DOHH2 (cell line): Measurements from ENCODE around the gene LRRTM4.

Experiments
- H3F3A ChIP-seq: fragments of 200-600 bp; sonication (generic), shearing (Covaris generic); 2 replicates; pipeline ENCODE4 v1.6.0; 2016; ENCODE audit warnings: antibody characterized with exemption, mild to moderate bottlenecking; ENCODE audit not compliant: control insufficient read depth, insufficient read depth
- H3K27ac ChIP-seq: fragments of 200-600 bp; sonication (generic); 2 replicates; pipeline ENCODE4 v1.5.1; 2014; ENCODE audit warnings: low read depth, mild to moderate bottlenecking, low read length, moderate library complexity
- H3K27me3 ChIP-seq: fragments of 200-600 bp; sonication (generic); 2 replicates; pipeline ENCODE4 v1.6.1; 2014; ENCODE audit warnings: mild to moderate bottlenecking, low read length, mixed read lengths; ENCODE audit not compliant: control insufficient read depth
- H3K36me3 ChIP-seq: fragments of 200-600 bp; sonication (generic); 2 replicates; pipeline ENCODE4 v1.6.1; 2014; ENCODE audit warnings: mild to moderate bottlenecking, low read length, moderate library complexity, mixed read lengths; ENCODE audit not compliant: control insufficient read depth
- H3K4me1 ChIP-seq: fragments of 200-600 bp; sonication (generic); 2 replicates; pipeline ENCODE4 v1.6.1; 2014; ENCODE audit warnings: mild to moderate bottlenecking, low read length, mixed read lengths; ENCODE audit not compliant: control insufficient read depth
- H3K4me2 ChIP-seq: fragments of 200-600 bp; sonication (generic); 2 replicates; pipeline ENCODE4 v1.6.0; 2014; ENCODE audit warnings: mild to moderate bottlenecking, low read length, moderate library complexity
- H3K4me3 ChIP-seq: fragments of 200-600 bp; sonication (generic); 2 replicates; pipeline ENCODE4 v1.5.1; 2014; ENCODE audit warnings: mild to moderate bottlenecking, low read length, mixed read lengths
- H3K79me2 ChIP-seq: fragments of 200-600 bp; sonication (generic); 2 replicates; pipeline ENCODE4 v1.6.1; 2014; ENCODE audit warnings: mild to moderate bottlenecking, low read length, mixed read lengths; ENCODE audit not compliant: control insufficient read depth
- H3K9me2 ChIP-seq: fragments of 200-600 bp; sonication (generic); replicated peaks from 2 replicates; pipeline ENCODE4 v1.6.1; 2014; ENCODE audit warnings: mild to moderate bottlenecking, low read length, mixed read lengths; ENCODE audit not compliant: control insufficient read depth
- H3K9me3 ChIP-seq: fragments of 200-600 bp; sonication (generic); 2 replicates; pipeline ENCODE4 v1.6.1; 2014; ENCODE audit warnings: antibody characterized with exemption, low read length, mixed read lengths; ENCODE audit not compliant: control insufficient read depth, insufficient read depth
- H4K20me1 ChIP-seq: fragments of 200-600 bp; sonication (generic); 2 replicates; pipeline ENCODE4 v1.6.0; 2014; ENCODE audit warnings: low read depth, mild to moderate bottlenecking, antibody characterized with exemption, low read length, moderate library complexity; ENCODE audit not compliant: control insufficient read depth, insufficient read depth
- EZH2phosphoT487 ChIP-seq: fragments of 200-600 bp; sonication (generic); IDR thresholded peaks from 2 replicates; pipeline ENCODE4 v1.6.1; 2017; ENCODE audit warnings: borderline replicate concordance, mild to moderate bottlenecking, antibody characterized with exemption, low read length, moderate library complexity, mixed read lengths
- TF ChIP-seq, protein P1 (sequence below): fragments of 200-600 bp; sonication (generic); IDR thresholded peaks from one replicate; pipeline ENCODE4 v1.5.1; 2014; ENCODE audit warnings: antibody characterized with exemption, mild to moderate bottlenecking, low read depth, low read length; ENCODE audit not compliant: poor library complexity, severe bottlenecking

The LRRTM4 gene

GRCh38 chr2:77013457-77013856 is 508.7 kb downstream of the LRRTM4 start:
- Histone ChIP-seq H3K4me1 (peaks cover 32% of the 10 kb centered on the region), H3K4me3 (no peak overlapping the region), H3K79me2 (no peaks in the 10 kb centered on the region), H3K27me3 (no peaks in the 10 kb centered on the region), H3K9me3 (no peaks in the 10 kb centered on the region; the same call in 1 of the 2 replicates), H3K4me2 (no peak overlapping the region), H3F3A (peaks cover 4% of the 10 kb centered on the region; the same call in 1 of the 2 replicates), H3K9me2 (no peaks in the 10 kb centered on the region), H4K20me1 (no peaks in the 10 kb centered on the region), H3K27ac (no peak overlapping the region), H3K36me3 (peaks cover 5% of the 10 kb centered on the region)
- TF ChIP-seq, protein P1, sequence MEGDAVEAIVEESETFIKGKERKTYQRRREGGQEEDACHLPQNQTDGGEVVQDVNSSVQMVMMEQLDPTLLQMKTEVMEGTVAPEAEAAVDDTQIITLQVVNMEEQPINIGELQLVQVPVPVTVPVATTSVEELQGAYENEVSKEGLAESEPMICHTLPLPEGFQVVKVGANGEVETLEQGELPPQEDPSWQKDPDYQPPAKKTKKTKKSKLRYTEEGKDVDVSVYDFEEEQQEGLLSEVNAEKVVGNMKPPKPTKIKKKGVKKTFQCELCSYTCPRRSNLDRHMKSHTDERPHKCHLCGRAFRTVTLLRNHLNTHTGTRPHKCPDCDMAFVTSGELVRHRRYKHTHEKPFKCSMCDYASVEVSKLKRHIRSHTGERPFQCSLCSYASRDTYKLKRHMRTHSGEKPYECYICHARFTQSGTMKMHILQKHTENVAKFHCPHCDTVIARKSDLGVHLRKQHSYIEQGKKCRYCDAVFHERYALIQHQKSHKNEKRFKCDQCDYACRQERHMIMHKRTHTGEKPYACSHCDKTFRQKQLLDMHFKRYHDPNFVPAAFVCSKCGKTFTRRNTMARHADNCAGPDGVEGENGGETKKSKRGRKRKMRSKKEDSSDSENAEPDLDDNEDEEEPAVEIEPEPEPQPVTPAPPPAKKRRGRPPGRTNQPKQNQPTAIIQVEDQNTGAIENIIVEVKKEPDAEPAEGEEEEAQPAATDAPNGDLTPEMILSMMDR, result no peak
- TF ChIP-seq EZH2phosphoT487, result no peak

DNA sequence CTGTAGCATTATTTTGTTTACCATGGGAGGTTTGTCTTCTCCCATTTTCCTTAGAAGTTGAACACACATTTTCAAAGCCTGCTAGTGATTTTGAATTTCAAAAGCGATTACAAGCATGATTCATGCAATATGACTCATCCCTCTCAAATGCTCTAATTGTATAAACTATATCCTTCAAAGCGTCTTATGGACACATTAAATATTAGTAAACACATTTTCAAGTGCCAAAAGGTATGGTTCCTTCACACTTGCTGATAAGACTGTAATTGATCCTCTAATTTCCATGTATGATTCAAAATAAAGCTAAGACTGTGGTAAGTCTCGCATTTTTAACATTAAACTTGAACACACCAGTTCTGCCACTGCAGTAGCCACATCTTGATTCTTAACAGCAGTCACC is 512.9 kb downstream of the LRRTM4 start:
- Histone ChIP-seq H3K27ac (no peak overlapping the region), H3K9me3 (peaks cover 10% of the 10 kb centered on the region; the same call in 1 of the 2 replicates), H3K4me2 (no peak overlapping the region), H3K9me2 (no peaks in the 10 kb centered on the region), H3K4me3 (no peak overlapping the region), H3K27me3 (no peaks in the 10 kb centered on the region), H3K36me3 (no peaks in the 10 kb centered on the region), H3K4me1 (peaks cover 16% of the 10 kb centered on the region), H4K20me1 (no peaks in the 10 kb centered on the region), H3F3A (no peaks in the 10 kb centered on the region), H3K79me2 (no peaks in the 10 kb centered on the region)
- TF ChIP-seq EZH2phosphoT487, result no peak
- TF ChIP-seq, protein P1, result no peak

GRCh38 chr2:77008853-77009252 is 513.3 kb downstream of the LRRTM4 start:
- Histone ChIP-seq H3K36me3 (no peaks in the 10 kb centered on the region), H3K4me1 (peaks cover 16% of the 10 kb centered on the region), H3K4me3 (no peak overlapping the region), H3K4me2 (no peak overlapping the region), H3K27ac (no peak overlapping the region), H3K79me2 (no peaks in the 10 kb centered on the region), H3K9me3 (peaks cover 14% of the 10 kb centered on the region; the same call in 1 of the 2 replicates), H3F3A (no peaks in the 10 kb centered on the region), H4K20me1 (no peaks in the 10 kb centered on the region), H3K9me2 (no peaks in the 10 kb centered on the region), H3K27me3 (no peaks in the 10 kb centered on the region)
- no peak for TF ChIP-seq EZH2phosphoT487
- TF ChIP-seq, protein P1, result no peak

DNA sequence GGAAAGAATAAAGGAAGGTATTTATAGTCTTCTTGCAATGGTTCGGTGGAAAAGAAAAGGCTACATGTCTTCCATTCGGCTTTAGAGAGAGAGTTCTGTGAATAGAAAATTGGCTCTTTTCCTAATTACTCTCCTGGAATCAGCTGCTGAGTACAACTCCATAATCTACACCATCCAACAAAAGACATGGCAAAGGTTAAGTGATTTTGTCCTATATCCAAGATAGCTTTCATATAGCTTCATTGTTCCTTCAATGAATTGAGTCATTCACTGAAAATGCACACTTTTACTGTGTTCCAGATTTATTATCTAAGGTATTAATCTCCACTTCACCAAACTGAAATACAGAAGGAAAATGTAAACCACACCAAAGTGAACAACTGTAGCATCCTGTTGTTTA is 514.5 kb downstream of the LRRTM4 start:
- no peaks in the 10 kb centered on the region for H3K36me3 ChIP-seq
- no peak overlapping the region for H3K27ac ChIP-seq
- TF ChIP-seq, protein P1, result no peak
- no peak for TF ChIP-seq EZH2phosphoT487
- no peak overlapping the region for H3K4me2 ChIP-seq
- H3K9me3 ChIP-seq, result peaks cover 14% of the 10 kb centered on the region; the same call in 1 of the 2 replicates
- no peaks in the 10 kb centered on the region for H3K9me2 ChIP-seq
- H3K27me3 ChIP-seq, result no peaks in the 10 kb centered on the region
- no peak overlapping the region for H3K4me3 ChIP-seq
- no peaks in the 10 kb centered on the region for H3F3A ChIP-seq
- H3K79me2 ChIP-seq, result no peaks in the 10 kb centered on the region
- peaks cover 12% of the 10 kb centered on the region for H3K4me1 ChIP-seq
- no peaks in the 10 kb centered on the region for H4K20me1 ChIP-seq
